ENCODE data around the gene APOLD1.
"Not testable (repeated sequence)": the region's sequence is repeated elsewhere in the genome, so short reads cannot be mapped to it uniquely, and the experiment has no call there.

The APOLD1 gene

DNA sequence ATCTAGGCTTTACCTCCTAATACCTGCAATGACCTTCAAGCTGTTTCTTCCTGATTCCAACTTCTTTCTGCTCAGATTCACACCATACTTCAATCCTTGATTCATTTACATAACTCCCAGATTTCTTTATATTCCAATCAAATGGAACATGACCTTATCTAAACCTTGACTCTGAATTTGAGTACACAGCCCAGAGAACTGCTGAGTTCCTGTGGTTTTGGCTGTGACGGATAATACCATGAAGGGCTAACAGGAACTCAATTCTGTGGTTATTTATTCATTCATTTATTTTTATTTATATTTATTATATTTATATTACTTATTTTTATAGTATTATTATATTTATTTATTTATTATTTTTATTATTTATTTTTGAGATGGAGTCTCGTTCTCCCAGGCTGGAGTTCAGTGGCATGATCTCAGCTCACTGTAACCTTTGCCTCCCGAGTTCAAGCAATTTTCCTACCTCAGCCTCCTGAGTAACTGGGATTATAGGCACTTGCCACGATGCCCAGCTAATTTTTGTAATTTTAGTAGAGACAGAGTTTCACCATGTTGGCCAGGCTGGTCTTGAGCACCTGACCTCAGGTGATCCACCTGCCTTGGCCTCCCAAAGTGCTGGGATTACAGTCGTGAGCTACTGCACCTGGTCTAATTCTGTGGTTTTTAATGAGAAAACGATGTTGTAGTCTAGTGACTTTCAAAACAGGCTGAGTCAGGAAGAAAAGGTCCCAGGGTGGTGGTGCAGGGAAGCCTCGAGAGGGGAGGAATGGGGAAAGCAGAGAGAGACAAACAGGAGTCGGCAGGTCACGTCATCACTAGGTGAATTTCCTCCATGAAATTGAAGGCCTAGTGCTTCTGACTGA is 11.7 kb downstream of the APOLD1 start:
- TF ChIP-seq, protein P1, sequence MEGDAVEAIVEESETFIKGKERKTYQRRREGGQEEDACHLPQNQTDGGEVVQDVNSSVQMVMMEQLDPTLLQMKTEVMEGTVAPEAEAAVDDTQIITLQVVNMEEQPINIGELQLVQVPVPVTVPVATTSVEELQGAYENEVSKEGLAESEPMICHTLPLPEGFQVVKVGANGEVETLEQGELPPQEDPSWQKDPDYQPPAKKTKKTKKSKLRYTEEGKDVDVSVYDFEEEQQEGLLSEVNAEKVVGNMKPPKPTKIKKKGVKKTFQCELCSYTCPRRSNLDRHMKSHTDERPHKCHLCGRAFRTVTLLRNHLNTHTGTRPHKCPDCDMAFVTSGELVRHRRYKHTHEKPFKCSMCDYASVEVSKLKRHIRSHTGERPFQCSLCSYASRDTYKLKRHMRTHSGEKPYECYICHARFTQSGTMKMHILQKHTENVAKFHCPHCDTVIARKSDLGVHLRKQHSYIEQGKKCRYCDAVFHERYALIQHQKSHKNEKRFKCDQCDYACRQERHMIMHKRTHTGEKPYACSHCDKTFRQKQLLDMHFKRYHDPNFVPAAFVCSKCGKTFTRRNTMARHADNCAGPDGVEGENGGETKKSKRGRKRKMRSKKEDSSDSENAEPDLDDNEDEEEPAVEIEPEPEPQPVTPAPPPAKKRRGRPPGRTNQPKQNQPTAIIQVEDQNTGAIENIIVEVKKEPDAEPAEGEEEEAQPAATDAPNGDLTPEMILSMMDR (IDR thresholded peaks at IDR 0.05; ENCODE audit: low read depth, low read length, missing control alignments): no peak
- in situ Hi-C loops (cut with HindIII; ENCODE audit: low sequenced_read_pairs): no loop called here
- H3K4me3 ChIP-seq (ENCODE audit: low read depth, low read length): no peak overlapping the region
- DNase-seq (ENCODE audit: low read depth): no peak

DNA sequence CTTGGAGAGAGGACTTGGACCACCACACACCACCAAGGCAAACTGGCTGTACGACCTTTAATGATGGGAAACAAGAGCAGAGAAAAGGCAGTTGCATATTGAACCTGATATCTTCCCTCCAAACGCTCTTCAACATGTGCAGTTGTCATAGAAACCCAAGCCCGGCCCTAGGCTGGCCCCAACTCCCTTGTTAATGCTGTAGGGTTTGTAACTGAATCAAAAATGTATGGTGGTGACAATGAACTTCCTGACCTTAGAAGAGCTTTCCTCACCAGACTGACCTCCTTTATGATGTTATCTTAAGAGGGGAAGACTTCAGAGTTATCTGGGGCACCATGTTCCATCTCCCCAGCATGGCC is 12.3 kb downstream of the APOLD1 start:
- no peak overlapping the region for H3K4me3 ChIP-seq (ENCODE audit: low read depth, low read length)
- in situ Hi-C loops (cut with HindIII; ENCODE audit: low sequenced_read_pairs): no loop called here
- TF ChIP-seq, protein P1 (IDR thresholded peaks at IDR 0.05; ENCODE audit: low read depth, low read length, missing control alignments): no peak
- DNase-seq (ENCODE audit: low read depth): no peak

DNA sequence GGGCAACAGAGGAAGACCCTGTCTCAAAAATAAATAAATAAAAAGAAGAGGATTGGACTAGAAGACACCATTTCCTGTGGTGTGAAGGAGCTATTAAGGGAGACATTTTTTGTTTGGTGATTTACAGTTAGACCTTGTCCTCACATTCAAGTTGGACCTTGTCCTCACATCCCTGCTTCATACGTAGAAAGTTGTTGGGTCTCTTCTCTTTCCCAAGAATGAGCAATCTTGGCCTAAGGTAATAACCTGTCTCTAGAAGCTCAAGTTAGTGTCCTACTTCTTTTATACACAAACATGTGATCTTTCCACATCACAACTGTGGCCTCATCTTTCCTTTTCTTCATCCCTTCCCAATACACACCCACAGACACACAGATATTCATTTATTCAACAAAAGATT is 13.0 kb downstream of the APOLD1 start:
- in situ Hi-C loops (cut with HindIII; ENCODE audit: low sequenced_read_pairs): no loop called here
- no peak overlapping the region for H3K4me3 ChIP-seq (ENCODE audit: low read depth, low read length)
- TF ChIP-seq, protein P1 (IDR thresholded peaks at IDR 0.05; ENCODE audit: low read depth, low read length, missing control alignments): no peak
- no peak for DNase-seq (ENCODE audit: low read depth)

DNA sequence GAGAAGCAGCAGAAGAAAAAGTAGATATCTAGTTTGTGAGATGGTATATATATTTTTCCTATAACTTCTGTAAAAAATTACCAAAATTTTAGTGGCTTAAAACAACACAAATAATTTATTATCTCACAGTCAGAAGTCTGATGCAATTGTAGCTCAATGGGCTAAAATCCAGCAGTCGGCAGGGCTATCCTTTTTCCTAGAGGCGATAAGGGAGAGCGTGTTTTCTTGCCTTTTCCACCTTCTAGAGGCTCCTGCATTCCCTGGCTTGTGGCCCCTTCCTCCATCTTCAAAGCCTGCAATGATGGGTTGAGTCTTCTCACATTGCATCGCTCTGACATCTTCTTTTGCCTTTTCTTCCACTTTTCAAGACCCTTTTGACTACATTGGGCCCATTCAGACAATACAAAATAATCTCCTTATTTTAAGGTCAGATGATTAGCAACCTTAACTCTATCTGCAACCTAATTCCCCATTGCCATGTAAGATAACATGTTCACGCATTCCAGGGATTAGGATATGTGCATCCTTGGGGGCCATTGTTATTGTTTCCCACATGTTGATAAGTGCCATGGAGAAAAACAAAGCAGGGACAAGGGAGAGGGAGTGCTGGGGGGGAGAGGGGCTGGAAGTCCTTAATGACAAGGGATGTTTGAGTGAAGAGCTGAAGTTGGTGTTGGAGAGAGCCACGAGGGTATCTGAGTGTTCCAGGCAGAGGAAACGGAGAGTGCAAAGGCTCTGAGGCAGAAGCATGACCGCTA is 13.9 kb downstream of the APOLD1 start:
- in situ Hi-C loops (cut with HindIII; ENCODE audit: low sequenced_read_pairs): no loop called here
- TF ChIP-seq, protein P1 (IDR thresholded peaks at IDR 0.05; ENCODE audit: low read depth, low read length, missing control alignments): no peak
- H3K4me3 ChIP-seq (ENCODE audit: low read depth, low read length): no peak overlapping the region
- no peak for DNase-seq (ENCODE audit: low read depth)

DNA sequence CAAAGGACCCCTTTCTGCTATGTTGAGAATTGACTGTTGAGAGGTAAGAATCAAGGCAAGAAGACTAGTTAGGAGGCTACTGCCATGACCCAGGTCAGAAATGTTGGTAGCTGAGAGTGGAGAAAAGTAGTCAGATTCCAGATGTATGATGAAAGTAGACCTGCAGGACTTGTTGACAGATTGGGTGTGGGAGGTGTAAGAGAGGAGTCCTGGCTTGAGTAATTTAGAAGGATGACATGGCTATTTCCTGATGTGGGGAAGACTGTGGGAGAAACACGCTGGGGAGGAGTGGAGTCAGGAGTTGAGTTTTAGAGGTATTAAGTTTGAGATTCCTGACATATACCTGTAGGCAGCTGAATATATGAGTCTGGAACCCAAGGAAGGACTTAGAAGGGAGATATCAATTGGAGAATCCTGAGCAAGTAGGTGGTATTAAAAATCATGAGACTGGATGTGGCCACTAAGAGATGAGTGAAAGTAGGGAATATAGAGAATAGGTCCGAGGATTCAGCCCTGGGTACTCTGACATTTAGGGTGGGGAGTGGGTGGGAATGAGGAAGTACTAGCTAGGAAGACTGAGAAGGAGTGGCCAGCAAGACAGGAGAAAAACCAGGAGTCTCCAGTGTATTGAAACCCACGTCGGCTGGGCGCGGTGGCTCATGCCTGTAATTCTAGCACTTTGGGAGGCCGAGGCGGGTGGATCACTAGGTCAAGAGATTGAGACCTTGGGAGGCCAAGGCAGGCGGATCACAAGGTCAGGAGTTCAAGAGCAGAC is 15.1 kb downstream of the APOLD1 start:
- TF ChIP-seq, protein P1 (IDR thresholded peaks at IDR 0.05; ENCODE audit: low read depth, low read length, missing control alignments): no peak

DNA sequence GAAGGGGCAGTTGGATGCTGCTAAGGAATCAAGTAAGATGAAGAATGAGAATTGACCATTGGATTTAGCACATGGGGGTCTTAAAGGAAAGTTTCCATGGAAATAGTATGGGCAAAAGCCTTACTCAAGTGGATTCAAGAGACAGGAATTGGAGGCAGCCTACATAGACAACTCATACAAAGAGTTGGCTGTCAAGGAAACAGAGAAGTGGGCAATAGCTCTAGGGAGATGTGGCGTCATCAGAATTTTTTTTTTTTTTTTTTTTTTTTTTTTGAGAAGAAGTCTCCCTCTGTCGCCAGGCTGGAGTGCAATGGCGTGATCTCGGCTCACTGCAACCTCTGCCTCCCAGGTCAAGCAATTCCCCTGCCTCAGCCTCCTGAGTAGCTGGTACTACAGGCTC is 16.2 kb downstream of the APOLD1 start:
- in situ Hi-C loops (cut with HindIII; ENCODE audit: low sequenced_read_pairs); DNase-seq (ENCODE audit: low read depth); H3K4me3 ChIP-seq (ENCODE audit: low read depth, low read length): not testable (repeated sequence)

More for the DNA sequence above, 15.1 kb downstream of the APOLD1 start:
- H3K4me3 ChIP-seq (ENCODE audit: low read depth, low read length): no peak overlapping the region
- no peak for DNase-seq (ENCODE audit: low read depth)
- in situ Hi-C loops (cut with HindIII; ENCODE audit: low sequenced_read_pairs): no loop called here
